ENCODE results near the gene LBR. TPM values are rescaled to one million over a fixed set of nuclear protein-coding genes. Genes with fewer than 3 reads are reported as not detected.

LBR gene
- total and polyA plus RNA-seq, 2 of the 4 experiments (the other 2 are of a cell fraction): 21.3 to 24.9 TPM

DNA sequence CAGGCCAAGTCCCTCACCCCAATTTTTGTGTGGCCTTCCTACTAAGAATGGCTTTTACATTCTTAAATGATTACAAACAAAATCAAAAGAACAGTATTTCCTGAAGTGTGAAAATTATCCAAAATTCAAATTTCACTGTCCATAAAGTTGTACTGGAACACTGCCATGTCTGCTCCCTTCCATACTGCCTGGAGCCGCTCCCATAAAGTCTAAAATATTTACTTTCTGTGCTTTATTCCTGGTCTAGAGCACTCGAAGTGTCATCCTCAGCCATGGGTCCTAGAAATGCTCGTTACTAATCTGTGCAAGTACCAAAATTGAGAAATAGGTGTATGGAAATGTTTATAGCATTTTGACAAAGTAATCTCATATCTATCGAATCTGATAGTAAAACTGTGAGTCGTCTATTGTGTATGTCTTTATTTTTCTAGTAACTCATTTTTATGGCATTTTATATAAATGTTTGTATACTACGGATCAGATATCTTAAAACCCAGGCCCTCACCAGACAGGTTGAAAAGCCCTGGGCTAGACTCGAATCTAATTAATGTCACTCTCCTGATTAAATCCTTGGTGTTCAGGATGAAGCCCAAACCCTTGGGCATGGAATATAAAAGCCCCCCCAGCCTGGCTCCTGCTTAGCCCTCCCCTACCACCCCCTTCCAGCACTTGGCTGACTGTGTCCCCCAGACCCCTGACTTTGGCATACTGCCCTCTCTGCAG, 4.9 kb downstream of the LBR start:
- Histone ChIP-seq H2BK5ac (ENCODE audit: low read depth, low read length, poor library complexity, severe bottlenecking) (peak overlapping the region; percentile 21), H3K9me1 (ENCODE audit: insufficient read depth, low read length) (peaks cover 12% of the 10 kb centered on the region), H4K20me1 (ENCODE audit: insufficient read depth, low read length) (peaks cover 31% of the 10 kb centered on the region; the same call in 1 of the 2 replicates), H4K8ac (ENCODE audit: low read depth in 2 of 2, low read length in 2 of 2) (no peak overlapping the region; a peak in 1 of 4 replicates), H3K4me1 (ENCODE audit: control insufficient read depth, insufficient read depth, low read length) (peaks cover 16% of the 10 kb centered on the region), H2BK120ac (ENCODE audit: low read depth, low read length) (no peak overlapping the region), H3K79me1 (ENCODE audit: low read depth in 1 of 2, low read length in 2 of 2) (peaks cover 30 to 57% of the 10 kb centered on the region in 2 experiments), H3K27ac (ENCODE audit: insufficient read depth, low read length) (no peak overlapping the region), H3K27me3 (ENCODE audit: control insufficient read depth, insufficient read depth, low read length) (no peaks in the 10 kb centered on the region), H3K4me3 (ENCODE audit: insufficient read depth, low read depth, low read length) (no peak overlapping the region), H3K56ac (ENCODE audit: extremely low read depth, insufficient read depth, low read length) (no peak overlapping the region), H3K18ac (ENCODE audit: low read depth, low read length) (no peak overlapping the region), H4K5ac (ENCODE audit: low read depth, low read length) (no peak overlapping the region), H3K14ac (replicated peaks; ENCODE audit: low read depth, low read length) (peak overlapping the region; percentile 24), H2AK9ac (replicated peaks; ENCODE audit: low read depth, low read length, poor library complexity) (no peak overlapping the region), H2AK5ac (ENCODE audit: low read depth, low read length) (no peak overlapping the region), H2BK15ac (ENCODE audit: low read depth, low read length) (no peak overlapping the region), H4K91ac (ENCODE audit: insufficient read depth, low read depth, low read length) (no peak overlapping the region), H3K9me3 (ENCODE audit: control insufficient read depth, insufficient read depth, low read length) (no peaks in the 10 kb centered on the region), H2AFZ (replicated peaks; ENCODE audit: low read length, poor library complexity) (no peak overlapping the region), H3K4me2 (ENCODE audit: low read depth, low read length) (no peak overlapping the region), H3K23ac (ENCODE audit: low read depth, low read length) (peak overlapping the region; percentile 47), H2BK20ac (ENCODE audit: low read depth, low read length) (no peak overlapping the region), H3K9ac (ENCODE audit: low read depth, low read length) (no peak overlapping the region), H3K36me3 (ENCODE audit: control insufficient read depth, insufficient read depth, low read length) (peaks cover 4% of the 10 kb centered on the region), H3K4ac (ENCODE audit: low read depth, low read length) (peak overlapping the region; percentile 51; the same call in 1 of the 2 replicates)
- intact Hi-C loops (cut with micrococcal nuclease) (no loop called here), in situ Hi-C loops (cut with MboI; ENCODE audit: low sequenced_read_pairs) (loop anchor here (25.0 kb wide), 1 partner anchor 936 kb away; no protein-coding TSS in a partner anchor), dilution Hi-C loops (cut with HindIII; ENCODE audit: low sequenced_read_pairs, unreplicated experiment) (no loop called here)
- POLR2A ChIA-PET (ENCODE audit: unreplicated experiment): no interaction called here
- CTCF ChIA-PET: interaction anchor here (0.6 kb wide), 3 partner anchors 18 to 488 kb away, joined by 3 to 5 read pairs (median 4); no protein-coding TSS in a partner anchor
- BruUV-seq (replicated peaks): no TSS peak
- WGBS, 2 experiments (ENCODE audit: extremely low coverage in 2 of 2, insufficient read length in 1 of 2): no CpG with 5 or more reads among the region's 7 CpGs
- DNase-seq: no peak
- ATAC-seq (ENCODE audit: low read depth): no peak
- TF ChIP-seq SMC3 (IDR thresholded peaks at IDR 0.05; ENCODE audit: low read depth, low read length): no peak
- no peak for TF ChIP-seq RCOR1 (IDR thresholded peaks at IDR 0.05; ENCODE audit: insufficient replicate concordance, low read length)
- TF ChIP-seq MAZ (IDR thresholded peaks at IDR 0.05; ENCODE audit: borderline replicate concordance, low read depth, low read length): no peak
- no peak for TF ChIP-seq CHD1 (IDR thresholded peaks at IDR 0.05; ENCODE audit: low read depth, low read length)
- TF ChIP-seq MAFK (IDR thresholded peaks at IDR 0.05; ENCODE audit: low read depth, low read length): no peak
- TF ChIP-seq USF2 (IDR thresholded peaks at IDR 0.05; ENCODE audit: low read depth, low read length): no peak
- no peak for TF ChIP-seq CEBPB (IDR thresholded peaks at IDR 0.05; ENCODE audit: low read depth, low read length)
- no peak for TF ChIP-seq FOS (IDR thresholded peaks at IDR 0.05; ENCODE audit: low read depth, low read length)
- no peak for TF ChIP-seq BHLHE40 (IDR thresholded peaks at IDR 0.05; ENCODE audit: low read depth, low read length)
- TF ChIP-seq, protein P1, sequence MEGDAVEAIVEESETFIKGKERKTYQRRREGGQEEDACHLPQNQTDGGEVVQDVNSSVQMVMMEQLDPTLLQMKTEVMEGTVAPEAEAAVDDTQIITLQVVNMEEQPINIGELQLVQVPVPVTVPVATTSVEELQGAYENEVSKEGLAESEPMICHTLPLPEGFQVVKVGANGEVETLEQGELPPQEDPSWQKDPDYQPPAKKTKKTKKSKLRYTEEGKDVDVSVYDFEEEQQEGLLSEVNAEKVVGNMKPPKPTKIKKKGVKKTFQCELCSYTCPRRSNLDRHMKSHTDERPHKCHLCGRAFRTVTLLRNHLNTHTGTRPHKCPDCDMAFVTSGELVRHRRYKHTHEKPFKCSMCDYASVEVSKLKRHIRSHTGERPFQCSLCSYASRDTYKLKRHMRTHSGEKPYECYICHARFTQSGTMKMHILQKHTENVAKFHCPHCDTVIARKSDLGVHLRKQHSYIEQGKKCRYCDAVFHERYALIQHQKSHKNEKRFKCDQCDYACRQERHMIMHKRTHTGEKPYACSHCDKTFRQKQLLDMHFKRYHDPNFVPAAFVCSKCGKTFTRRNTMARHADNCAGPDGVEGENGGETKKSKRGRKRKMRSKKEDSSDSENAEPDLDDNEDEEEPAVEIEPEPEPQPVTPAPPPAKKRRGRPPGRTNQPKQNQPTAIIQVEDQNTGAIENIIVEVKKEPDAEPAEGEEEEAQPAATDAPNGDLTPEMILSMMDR (conservative IDR thresholded peaks at IDR 0.05; ENCODE audit: low read depth, low read length): no peak
- TF ChIP-seq NFE2L2 (IDR thresholded peaks at IDR 0.05; ENCODE audit: low read depth, low read length): no peak
- no peak for TF ChIP-seq POLR2A (IDR thresholded peaks at IDR 0.05; ENCODE audit: low read depth, low read length)
- TF ChIP-seq RFX5 (IDR thresholded peaks at IDR 0.05; ENCODE audit: low read depth, low read length): no peak
- no peak for TF ChIP-seq ELK1 (IDR thresholded peaks at IDR 0.05; ENCODE audit: borderline replicate concordance, low read depth, low read length)
- TF ChIP-seq MXI1 (IDR thresholded peaks at IDR 0.05; ENCODE audit: borderline replicate concordance, low read depth, low read length): no peak

All from IMR-90 (cell line).